ENCODE data around the gene RING1.

Gene RING1

DNA sequence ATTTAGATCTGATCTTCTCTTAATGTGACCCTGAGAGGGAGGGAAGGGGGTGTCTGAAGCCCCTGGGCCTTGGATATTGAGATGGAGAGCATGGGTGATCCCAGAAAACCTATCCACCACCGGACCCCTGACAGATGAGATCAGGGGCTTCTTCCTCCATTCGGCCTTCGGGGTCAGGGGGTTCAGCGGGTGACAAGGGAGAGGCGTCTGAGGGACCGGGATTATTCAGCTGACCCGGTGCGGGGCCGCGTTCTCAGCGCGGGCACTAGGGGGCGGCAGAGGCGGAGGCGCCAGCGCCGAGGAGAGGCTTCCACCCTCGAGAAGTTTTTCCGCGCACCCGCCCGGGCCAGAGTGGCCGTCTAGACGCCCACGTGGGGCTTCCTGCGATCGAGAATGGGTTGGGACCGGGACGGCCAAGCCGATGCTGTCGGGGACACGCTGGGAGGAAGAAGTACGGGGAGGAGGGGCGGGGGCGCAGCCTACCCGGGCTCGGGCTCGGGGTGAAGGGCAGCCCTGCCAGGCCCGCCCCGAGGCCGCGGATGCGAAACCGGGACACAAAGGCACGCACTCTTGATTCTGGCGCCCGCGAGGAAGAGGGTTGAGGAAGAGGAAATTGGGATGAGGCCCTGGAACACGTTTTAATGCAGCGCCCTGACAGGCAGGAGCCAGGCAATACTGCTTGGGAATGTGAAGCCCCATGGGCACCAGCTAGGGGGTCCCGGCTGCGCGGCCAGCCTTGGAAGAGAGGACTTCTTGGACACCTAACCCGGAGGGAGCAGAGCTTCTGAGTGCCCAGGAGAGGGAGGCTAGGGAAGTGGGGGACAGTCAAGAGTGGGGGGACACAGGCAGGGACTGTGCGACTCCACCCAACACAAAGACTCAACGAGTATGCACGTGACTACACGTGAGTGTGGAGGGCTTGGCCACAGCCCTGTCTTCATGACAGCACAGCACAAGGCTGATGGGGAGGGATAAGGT is 46.7 kb upstream of the RING1 start:
- Histone ChIP-seq H3F3A (ENCODE audit: insufficient read depth, low read length) (no peaks in the 10 kb centered on the region), H3K36me3 (ENCODE audit: insufficient read depth, low read length) (no peaks in the 10 kb centered on the region), H3K9me2 (ENCODE audit: low read depth, low read length) (no peaks in the 10 kb centered on the region), H3K9me3 (ENCODE audit: low read length) (no peaks in the 10 kb centered on the region), H2AFZ (ENCODE audit: low read length) (no peak overlapping the region; the same call in 1 of the 2 replicates), H3K4me1 (ENCODE audit: insufficient read depth, low read length, severe bottlenecking) (peaks cover 6% of the 10 kb centered on the region), H4K20me1 (ENCODE audit: insufficient read depth, low read length) (no peaks in the 10 kb centered on the region), H3K79me2 (ENCODE audit: insufficient read depth, low read length) (no peaks in the 10 kb centered on the region), H3K4me3 (ENCODE audit: low read depth, low read length, poor library complexity, severe bottlenecking) (peak overlapping the region; percentile 55), H3K27ac (ENCODE audit: low read depth, low read length, poor library complexity, severe bottlenecking) (no peak overlapping the region), H3K4me2 (ENCODE audit: low read length) (peak overlapping the region; percentile 73), H3K27me3 (ENCODE audit: insufficient read depth, low read length) (no peaks in the 10 kb centered on the region), H3K9ac (ENCODE audit: low read length) (peak overlapping the region; percentile 45; the same call in 1 of the 2 replicates)
- TF ChIP-seq, protein P1, sequence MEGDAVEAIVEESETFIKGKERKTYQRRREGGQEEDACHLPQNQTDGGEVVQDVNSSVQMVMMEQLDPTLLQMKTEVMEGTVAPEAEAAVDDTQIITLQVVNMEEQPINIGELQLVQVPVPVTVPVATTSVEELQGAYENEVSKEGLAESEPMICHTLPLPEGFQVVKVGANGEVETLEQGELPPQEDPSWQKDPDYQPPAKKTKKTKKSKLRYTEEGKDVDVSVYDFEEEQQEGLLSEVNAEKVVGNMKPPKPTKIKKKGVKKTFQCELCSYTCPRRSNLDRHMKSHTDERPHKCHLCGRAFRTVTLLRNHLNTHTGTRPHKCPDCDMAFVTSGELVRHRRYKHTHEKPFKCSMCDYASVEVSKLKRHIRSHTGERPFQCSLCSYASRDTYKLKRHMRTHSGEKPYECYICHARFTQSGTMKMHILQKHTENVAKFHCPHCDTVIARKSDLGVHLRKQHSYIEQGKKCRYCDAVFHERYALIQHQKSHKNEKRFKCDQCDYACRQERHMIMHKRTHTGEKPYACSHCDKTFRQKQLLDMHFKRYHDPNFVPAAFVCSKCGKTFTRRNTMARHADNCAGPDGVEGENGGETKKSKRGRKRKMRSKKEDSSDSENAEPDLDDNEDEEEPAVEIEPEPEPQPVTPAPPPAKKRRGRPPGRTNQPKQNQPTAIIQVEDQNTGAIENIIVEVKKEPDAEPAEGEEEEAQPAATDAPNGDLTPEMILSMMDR (IDR thresholded peaks at IDR 0.05; ENCODE audit: low read length), result peak; percentile 90
- TF ChIP-seq EZH2 (IDR thresholded peaks at IDR 0.05; ENCODE audit: borderline replicate concordance, low read length), result no peak

DNA sequence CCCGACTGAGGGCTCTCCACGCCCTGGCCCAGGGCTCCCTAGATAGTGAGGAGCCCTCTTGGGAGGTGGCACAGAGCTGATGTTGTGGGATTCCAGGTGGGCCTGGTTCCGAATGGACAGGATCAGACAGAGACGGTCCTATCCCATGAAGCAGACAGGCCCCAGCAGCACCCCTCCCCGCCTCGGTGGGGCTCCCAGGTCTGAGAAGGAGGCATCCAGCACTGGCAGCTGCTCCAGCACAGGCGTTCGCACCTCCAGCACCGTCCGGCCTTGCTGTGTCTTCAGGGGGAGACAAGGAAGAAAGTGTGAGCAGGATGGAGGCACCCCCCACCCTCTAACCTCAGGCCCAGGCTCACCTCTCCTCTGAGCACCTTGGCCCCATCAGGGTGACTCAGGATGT is 44.8 kb upstream of the RING1 start:
- Histone ChIP-seq H3K9me2 (ENCODE audit: low read depth, low read length) (no peaks in the 10 kb centered on the region), H3K27me3 (ENCODE audit: insufficient read depth, low read length) (no peaks in the 10 kb centered on the region), H4K20me1 (ENCODE audit: insufficient read depth, low read length) (no peaks in the 10 kb centered on the region), H3K9me3 (ENCODE audit: low read length) (no peaks in the 10 kb centered on the region), H3K4me1 (ENCODE audit: insufficient read depth, low read length, severe bottlenecking) (peaks cover 6% of the 10 kb centered on the region), H3K4me2 (ENCODE audit: low read length) (no peak overlapping the region), H3K4me3 (ENCODE audit: low read depth, low read length, poor library complexity, severe bottlenecking) (no peak overlapping the region), H3F3A (ENCODE audit: insufficient read depth, low read length) (no peaks in the 10 kb centered on the region), H3K9ac (ENCODE audit: low read length) (no peak overlapping the region), H3K27ac (ENCODE audit: low read depth, low read length, poor library complexity, severe bottlenecking) (no peak overlapping the region), H3K36me3 (ENCODE audit: insufficient read depth, low read length) (no peaks in the 10 kb centered on the region), H2AFZ (ENCODE audit: low read length) (no peak overlapping the region), H3K79me2 (ENCODE audit: insufficient read depth, low read length) (no peaks in the 10 kb centered on the region)
- TF ChIP-seq, protein P1 (IDR thresholded peaks at IDR 0.05; ENCODE audit: low read length), result no peak
- TF ChIP-seq EZH2 (IDR thresholded peaks at IDR 0.05; ENCODE audit: borderline replicate concordance, low read length), result no peak

DNA sequence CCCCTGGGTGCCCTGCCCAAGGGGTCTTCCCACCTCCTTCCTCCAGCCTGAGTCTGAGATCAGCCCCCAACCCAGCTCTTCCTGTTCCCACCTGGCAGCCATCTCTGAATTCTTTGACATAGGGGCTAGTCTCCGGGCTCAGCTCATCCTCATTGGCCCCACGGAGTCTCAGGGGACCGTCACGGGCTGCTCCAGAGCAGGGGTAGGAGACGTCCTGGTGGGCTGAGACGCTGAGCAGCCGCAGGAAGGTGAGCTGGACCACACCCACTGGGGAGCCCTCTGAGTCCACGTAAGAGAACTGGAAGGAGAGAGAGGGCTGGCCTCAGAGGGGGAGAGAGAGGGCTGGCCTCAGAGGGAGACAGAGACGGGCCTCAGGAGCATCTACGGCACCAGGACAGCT is 44.1 kb upstream of the RING1 start:
- Histone ChIP-seq H3K27me3 (ENCODE audit: insufficient read depth, low read length) (no peaks in the 10 kb centered on the region), H3K9me2 (ENCODE audit: low read depth, low read length) (no peaks in the 10 kb centered on the region), H3K9me3 (ENCODE audit: low read length) (no peaks in the 10 kb centered on the region), H3K36me3 (ENCODE audit: insufficient read depth, low read length) (no peaks in the 10 kb centered on the region), H3K9ac (ENCODE audit: low read length) (no peak overlapping the region), H3F3A (ENCODE audit: insufficient read depth, low read length) (no peaks in the 10 kb centered on the region), H2AFZ (ENCODE audit: low read length) (no peak overlapping the region), H3K27ac (ENCODE audit: low read depth, low read length, poor library complexity, severe bottlenecking) (no peak overlapping the region), H3K79me2 (ENCODE audit: insufficient read depth, low read length) (no peaks in the 10 kb centered on the region), H3K4me3 (ENCODE audit: low read depth, low read length, poor library complexity, severe bottlenecking) (no peak overlapping the region), H3K4me2 (ENCODE audit: low read length) (no peak overlapping the region), H3K4me1 (ENCODE audit: insufficient read depth, low read length, severe bottlenecking) (peaks cover 6% of the 10 kb centered on the region), H4K20me1 (ENCODE audit: insufficient read depth, low read length) (no peaks in the 10 kb centered on the region)
- TF ChIP-seq, protein P1 (IDR thresholded peaks at IDR 0.05; ENCODE audit: low read length), result no peak
- TF ChIP-seq EZH2 (IDR thresholded peaks at IDR 0.05; ENCODE audit: borderline replicate concordance, low read length), result no peak
